Stimulated activated CD4-positive, alpha-beta T cell treated with anti-CD3 and anti-CD28 coated beads, Interleukin-15, amount 100 ng/mL, for 24 hours (primary cell): Measurements from ENCODE around the gene RFTN2.
"Not testable (repeated sequence)": the region's sequence is repeated elsewhere in the genome, so short reads cannot be mapped to it uniquely, and the experiment has no call there.

Experiments
- DNase-seq: peaks from one replicate; pipeline ENCODE4 v3.0.0-alpha.2; 2020

RFTN2 gene

DNA sequence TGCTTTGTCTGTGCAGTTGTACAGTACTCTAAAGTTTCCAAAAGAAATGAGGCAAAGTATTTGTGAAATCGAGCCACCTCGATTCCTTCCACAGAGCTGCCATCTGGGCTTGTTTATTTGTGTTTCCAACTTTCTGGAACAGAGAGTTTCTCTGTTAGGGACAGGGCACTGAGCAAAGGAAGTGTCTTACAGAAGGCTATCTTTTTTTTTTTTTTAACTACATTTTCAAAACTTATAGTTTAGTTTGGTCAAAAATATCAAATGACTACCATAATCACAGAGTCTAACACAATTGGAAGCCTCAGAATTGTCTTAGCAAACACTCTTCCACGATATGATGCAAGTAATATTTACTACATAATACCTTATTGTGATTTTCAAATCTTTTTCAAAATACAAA lies 796 bp downstream of the RFTN2 start:
- DNase-seq = no peak

DNA sequence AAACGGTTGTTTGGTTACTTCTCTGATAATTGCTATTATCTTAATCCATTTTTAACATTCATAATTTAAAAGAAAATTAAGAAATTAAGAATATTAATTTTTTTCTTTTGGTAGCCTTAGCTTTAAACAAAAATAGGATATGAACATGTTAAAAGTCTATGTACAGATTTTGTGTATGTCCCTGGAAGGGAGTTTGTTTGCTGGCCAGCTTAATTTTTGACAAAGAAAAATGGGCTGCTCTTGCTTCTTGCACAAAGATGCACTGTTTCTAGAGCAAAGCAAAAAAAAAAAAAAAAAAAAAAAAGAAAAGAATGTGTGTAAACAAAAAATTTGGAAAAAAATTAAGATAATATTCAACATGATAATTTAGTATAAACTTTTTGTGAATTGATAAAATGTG lies 1.3 kb downstream of the RFTN2 start:
- DNase-seq = no peak

DNA sequence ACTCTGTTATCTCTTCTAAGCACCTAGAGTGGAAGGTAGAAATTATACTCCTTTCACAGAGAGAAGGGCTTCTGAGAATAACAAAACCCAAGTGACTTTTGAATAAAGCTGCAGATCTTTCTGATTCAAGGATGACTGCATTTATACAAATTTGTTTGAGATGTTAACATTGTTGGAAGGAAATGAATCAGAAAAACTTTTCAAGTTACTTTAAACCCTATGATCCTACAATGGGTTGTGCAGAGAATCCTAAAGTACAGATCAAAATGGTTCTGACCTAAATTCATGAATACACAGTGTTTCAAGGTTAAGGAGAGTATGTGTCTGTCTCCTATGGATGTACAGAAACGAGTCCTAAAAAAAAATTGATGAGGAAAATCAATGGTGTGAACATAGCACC lies 1.8 kb downstream of the RFTN2 start:
- no peak for DNase-seq

DNA sequence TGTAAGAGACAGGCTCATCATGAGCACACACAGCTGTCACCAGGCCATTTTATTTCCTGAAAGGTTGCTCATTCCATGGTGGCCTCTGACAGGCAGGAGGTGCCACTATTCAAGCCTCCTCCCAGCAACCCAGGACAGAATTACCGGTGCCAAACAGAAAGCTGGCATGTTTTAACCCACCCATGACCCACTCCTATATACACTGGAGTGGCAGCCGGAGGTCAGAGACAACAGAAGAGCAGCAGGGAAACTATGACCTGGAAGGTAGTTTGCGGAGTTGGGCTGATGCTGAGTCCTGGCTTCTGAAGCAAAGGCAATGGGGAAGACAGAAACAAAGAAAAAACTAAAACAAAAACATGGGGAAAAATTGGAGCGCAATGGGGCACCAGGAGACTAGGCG lies 2.3 kb downstream of the RFTN2 start:
- no peak for DNase-seq

DNA sequence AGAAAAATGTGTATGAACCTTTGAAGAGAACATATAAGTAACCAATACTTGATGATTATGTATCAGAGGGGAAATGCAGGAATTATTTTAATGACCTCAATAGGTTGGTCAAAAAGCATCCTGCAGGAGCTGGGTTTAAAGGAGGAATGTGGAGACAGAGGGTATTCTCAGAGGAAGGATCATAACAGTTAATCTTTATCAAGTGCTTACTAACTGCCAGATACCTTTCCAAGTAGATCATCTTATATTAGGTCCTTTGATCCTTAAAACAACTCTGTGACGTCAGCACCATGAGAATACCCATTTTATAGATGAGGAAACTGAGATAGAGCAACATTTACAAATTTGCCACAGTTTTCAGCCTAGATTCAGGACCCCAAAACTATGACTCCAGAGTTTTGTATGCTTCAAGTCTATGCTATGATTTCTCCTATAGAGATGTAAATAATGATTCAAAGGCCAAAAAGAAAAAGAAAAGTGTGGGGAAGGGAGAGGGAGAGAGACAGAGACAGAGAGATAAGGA lies 3.0 kb downstream of the RFTN2 start:
- DNase-seq = no peak

DNA sequence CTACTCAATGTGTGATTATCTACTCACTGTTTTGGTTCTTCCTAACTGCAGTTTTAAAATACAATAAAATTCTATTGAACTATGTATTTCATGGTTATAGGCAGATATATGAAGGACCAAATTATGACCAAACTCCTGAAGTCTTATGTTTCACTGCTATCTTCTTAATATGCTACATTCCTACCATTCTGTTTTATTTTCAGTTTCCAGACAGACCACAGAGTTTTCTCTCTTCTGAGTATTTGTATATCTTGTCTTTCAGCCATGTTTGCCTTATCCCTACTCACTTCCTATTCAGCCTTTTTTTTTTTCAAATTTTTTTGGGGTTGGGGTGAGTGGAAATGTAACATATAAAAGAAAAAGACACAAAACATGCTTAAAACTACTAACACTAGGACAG lies 6.3 kb downstream of the RFTN2 start:
- DNase-seq = no peak

DNA sequence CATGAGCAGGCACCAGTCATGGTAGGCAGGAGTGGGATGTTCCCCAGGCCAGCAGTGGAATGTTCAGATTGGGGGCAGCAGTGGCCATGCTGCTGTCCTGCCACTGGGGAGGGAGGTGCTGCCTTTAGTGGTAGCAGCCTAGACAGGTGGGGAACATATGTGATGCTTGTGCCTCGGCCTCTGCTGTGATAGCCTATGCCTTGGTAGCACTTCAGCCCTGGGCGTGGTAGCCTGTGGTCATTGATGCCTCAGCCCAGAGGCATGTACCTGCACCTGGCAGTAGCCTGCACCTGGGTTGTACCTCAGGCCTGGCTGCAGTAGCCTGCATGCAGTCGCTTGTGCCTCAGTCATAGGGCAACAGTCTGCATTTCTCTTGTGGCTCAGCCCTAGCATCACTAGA lies 7.1 kb downstream of the RFTN2 start:
- no peak for DNase-seq

DNA sequence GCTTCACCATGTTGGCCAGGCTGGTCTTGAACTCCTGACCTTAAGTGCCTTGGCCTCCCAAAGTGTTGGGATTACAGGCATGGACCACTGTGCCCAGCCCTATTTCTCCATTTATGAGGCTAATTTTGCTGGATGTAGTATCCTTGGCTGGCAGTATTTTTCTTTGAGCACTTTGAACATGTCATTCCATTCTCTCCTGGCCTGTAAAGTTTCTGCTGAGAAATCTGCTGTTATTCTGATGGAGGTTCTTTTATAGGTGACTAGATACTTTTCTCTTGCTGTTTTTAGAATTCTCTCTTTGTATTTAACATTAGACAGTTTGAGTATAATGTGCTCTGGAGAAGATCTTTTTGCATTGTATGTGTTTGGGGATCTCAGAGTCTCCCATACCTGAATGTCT lies 9.1 kb downstream of the RFTN2 start:
- DNase-seq = no peak

DNA sequence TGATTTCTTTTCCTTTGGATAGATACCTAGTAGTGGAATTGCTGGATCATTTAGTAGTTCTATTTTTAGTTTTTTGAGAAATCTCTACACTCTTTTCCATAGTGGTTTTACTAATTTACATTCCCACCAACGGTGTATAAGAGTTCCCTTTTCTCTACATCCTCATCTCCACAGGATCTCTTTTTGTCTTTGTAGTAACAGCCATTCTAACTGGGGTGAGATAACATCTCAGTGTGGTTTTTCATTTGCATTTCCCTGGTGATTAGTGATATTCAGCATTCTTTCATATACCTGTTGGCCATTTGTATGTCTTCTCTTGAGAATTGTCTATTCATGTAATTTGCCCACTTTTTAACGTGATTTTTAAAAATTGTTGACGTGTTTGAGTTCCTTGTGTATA lies 13.8 kb downstream of the RFTN2 start:
- DNase-seq = no peak

DNA sequence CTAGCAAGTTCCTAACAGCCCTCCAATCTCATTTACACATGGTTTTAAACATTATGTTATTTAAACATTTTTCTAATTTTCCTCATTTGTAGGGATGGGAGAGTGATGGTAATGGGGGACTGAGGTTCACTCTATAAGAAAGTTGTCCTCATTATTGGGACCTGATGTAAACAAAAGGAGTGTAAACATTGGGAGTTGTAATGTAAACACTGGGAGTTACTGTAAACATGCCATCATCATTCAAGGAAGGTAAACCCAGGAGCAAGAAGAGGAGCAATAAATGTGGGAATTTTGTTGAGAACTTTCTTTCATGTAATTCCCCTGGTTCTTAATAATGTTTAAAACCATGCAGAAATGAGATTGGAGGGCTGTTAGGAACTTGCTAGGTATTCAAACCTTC lies 17.8 kb downstream of the RFTN2 start:
- no peak for DNase-seq

DNA sequence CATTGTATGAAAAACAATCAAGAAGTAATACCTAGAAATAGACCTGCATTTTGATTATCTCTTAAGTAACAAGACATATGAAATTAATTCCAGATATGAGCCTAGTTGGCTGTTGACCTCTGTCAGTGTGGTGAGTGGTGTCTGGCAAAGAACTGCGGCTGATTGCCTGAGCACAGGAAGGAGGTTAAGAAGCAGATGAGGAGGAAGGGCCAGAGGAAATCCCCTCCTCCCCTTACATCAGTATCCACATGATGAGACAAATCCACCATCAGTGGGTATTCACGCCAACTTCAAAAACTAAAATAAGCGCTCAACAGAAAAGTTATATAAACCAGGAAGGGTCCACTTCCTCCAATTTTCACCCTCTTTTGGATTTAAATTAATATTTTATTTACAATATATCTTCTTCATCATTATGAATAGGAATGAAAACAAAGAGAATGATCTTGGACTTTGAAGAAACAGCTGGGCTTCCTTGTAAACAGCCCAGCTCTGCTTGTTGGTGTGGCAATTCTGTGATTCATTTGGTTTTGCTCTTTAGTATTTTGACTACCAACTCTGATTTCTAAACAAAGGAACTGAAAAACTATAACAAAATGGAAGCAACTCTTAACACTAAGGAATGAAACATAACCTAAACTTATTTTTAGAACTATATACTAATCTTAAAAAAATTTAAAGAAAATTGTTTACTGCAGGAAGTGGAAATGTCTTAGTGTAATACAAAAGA lies 27.3 kb downstream of the RFTN2 start:
- DNase-seq = no peak

DNA sequence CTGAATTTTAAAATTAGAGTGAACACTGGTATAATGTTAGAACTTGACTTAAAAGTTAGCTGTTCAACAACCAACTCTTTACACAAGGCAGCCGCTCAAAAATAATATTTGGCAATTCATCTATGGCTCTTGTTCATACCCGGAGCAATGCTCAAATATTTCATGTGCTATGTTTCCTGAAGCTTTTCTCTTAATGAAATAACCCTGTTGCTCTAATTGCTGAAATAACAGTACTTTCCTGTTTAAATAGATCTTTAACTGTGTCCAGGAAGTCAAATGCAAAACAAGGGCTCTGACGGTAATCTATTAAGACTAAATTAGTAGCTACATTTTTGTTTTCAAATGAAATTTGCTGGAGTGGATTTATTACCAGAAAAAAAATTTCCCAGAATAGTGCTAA lies 33.7 kb downstream of the RFTN2 start:
- DNase-seq = no peak

DNA sequence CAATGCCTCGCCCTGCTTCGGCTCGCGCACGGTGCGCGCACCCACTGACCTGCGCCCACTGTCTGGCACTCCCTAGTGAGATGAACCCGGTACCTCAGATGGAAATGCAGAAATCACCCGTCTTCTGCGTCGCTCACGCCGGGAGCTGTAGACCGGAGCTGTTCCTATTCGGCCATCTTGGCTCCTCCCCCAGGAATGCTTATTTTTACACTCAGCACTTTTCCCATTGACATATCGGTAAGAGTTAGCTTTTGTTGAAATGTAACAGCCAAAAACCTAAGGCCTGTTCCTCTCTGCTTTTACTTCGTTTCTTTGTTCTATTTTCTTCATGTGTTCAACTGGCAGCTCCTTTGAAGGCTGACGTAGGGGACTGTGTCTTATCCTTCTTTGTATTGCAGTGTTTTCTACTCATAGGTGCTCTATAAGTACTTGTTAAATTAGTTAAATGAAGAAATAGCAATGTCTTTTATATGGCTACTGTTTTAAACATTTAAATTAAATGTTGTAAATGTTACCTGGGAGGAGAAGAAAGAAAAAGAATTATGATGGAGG lies 34.7 kb downstream of the RFTN2 start:
- not testable (repeated sequence) for DNase-seq

DNA sequence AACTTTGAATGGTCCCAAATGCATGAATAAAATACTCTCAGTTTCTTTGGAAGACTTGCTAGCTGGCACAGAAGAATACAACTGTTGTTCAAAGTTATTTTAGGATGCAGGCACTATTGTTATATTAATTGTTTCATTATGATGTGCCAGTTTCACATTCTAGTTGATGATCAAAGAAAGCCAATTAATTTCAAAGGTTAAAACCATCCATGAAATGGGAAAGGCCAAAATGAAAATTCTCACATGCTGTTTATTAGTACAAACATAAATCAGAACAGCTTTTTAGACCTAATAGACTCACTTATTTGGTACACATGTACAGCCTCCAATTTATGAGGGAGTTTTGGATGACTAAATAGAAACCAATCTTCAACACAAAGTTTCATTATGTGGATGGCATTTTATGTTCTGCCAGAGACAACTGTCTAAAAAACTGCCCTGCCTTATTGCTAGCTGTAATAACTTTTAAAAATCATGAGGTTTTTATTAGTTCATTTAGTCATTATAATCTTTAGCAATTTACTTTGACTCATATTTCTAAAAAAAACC lies 42.2 kb downstream of the RFTN2 start:
- no peak for DNase-seq

DNA sequence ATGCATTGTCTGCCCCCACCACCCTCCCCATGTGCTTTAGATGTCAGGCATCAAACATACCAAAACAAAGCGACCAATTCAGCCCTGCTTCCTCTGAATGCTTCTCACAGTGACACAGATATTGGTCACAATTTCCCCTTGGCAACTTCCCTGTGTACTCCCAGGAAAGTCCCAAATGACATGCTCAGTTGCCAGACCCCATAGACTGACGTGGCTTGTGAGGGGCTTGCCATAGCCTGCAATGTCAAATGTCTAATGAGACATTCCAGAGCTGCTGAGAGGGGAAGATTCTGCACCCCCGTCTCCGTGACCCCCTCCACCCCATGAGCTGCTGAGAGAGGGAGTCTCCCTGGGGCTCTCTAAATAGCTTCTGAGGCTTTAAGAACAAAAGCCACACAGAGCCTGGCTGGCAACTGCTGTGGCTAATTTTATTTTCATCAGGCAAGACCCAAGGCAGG lies 47.3 kb downstream of the RFTN2 start:
- DNase-seq = no peak

DNA sequence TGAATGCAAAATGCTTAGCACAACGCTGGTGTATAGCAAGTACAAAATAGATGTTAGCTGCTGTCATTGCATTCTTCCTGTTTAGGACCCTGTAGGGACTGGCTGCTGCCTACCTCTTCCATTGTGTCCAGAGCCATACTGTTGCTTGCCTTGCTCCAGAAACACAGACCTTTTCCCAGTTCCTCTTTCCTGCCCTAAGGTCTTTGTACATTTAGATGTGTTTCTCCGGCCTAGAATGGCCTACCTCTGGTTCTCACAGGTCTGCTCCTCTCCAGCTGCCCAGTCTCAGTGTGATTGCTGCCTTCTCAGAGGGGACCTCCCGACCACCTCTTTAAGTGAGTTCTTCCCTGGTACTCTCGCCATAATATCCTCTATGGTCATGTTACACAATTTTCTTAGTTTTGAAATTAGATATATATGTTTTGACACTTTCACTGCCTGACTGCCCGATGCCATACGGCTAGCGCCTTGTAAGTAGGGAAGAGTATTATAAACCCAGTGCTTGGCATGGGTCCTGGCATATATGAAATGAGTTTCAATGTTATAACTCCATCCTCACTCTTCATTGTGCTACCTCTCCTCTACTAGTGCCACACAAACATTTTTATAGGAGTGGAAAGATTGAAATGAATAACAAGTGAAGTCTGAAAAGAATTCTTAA lies 48.3 kb downstream of the RFTN2 start:
- DNase-seq = no peak

DNA sequence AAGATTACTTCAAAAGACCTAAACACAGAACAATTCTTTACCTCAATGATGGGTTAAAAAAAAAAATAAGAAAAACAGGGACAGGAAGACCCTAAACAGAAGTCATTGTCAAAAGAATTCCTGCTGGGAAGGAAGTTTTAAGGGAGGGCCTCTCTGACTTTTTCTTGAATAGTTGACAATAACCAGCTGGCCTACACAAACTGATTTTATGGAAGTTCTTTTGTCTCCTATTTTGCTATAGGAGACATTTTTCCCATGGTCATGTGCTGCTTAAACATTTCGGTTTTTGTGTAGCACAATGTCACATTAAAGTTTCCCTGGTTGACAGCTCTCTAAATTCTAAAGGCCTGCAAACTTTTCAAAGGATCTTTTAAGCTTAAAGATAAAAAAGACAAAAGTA lies 55.3 kb downstream of the RFTN2 start:
- DNase-seq = no peak

DNA sequence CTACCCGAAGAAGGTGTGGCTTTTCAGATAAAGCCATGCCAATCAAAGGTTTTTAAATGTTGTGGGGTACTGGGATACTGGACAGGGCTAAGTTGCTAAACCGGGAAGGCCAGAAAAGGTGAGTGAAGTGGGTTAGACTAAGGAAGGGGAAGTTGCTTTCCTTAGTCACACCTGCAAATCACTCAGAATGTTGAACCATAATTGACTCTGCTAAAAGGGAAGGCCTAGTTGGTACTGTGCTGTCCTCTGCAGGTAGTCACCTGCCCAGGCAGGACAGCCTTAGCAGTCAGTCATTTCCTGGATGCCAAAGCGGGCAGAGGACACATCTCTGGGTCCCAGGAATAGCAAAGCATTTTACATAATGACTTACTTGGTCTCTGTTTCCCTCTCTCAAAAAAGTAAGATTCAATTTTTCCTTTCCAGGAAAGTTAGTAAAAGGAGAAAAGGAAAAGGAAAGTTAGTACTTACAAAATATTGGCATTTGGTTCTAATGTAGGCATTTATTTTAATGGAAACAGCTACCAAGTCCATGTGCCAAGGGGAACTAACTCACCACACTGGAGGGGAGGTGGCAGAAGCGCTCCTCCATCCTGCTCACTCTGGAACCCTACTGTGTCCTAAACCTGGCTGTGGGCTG lies 60.3 kb downstream of the RFTN2 start:
- no peak for DNase-seq

DNA sequence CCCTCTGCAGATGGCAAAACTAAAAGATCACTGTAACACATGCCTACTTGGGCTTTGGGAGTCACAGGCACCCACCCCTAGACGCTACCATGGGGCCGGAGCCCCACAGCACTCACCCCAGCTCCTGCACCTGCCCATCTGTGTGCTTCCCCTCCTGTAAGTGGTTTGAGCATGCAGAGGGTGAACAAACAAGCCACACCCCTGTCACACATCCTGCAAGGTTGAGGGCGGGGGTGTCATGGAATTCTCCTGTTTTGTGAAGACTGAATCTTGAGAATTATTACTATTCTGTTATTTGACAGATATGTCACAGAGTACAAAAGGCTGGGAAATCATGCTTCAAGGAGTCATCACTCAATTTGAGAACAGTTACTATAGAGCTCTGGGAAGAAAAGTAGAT lies 60.9 kb downstream of the RFTN2 start:
- DNase-seq = no peak

DNA sequence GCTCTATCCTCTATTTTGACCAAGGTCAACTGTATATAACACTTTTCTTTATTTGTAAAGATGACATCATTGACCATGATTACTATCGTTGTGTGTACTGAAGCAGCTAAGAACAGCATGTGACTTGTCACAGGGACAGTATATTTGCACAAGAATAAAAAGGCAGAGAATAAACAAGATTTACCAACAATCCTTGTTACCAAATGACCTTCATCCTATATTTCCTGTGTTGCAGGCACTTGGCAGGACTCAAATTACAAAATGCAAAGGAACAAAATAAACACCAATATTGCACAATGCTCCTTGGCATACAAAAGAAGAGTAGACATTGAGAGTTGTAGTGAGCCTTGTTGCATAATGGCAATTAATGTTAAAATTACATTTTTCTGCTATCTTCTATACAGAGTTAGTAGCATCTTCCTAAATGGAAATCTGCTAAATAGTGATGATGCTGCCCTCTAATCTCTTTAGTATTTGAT lies 61.8 kb downstream of the RFTN2 start:
- DNase-seq = no peak

DNA sequence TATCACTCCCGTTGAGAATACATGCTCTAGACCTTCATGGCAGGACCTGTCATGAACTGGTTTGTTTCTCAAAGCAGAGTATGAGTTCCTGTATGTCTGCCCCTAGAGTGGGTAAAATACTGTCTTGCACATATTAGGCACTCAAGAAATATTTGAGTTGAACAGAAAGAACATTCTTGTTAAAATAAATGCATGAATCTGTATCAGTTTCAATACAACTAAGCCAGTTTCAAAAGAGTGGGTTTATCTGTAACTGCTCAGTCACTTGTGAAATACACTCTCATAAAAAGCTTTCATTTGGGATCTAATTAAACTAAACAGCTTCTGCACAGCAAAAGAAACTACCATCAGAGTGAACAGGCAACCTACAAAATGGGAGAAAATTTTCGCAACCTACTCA lies 69.2 kb downstream of the RFTN2 start:
- no peak for DNase-seq

DNA sequence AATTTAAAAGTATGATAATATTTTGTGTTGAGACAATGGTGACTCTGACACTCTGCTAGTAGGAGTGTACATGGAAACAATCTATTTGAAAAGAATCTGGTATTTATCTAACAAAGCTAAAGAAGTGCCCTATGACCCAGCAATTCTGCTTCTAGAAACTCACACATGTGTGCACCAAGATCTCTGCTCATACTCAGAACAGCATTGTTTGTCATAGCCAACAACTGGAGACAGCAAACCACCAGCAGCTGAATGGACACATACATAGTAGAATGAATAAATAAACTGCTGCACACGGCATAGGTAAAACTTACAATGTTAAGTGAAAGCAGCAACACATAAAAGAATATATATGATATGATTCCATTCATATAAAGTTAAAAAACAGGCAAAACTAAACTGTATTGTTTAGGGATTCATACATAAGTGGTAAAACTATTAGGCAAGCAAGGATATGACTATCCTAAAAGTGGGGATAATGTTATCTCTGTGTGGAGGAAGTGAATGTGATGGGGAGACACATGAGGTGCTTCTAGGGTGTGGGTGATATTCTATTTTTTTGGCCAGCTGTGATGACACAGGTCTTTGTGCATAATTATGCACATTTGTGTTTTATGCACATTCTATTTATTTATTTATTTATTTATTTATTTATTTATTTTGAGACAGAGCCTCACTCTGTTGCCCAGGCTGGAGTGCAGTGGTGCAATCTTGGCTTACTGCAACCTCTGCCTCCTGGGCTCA lies 71.1 kb downstream of the RFTN2 start:
- no peak for DNase-seq

DNA sequence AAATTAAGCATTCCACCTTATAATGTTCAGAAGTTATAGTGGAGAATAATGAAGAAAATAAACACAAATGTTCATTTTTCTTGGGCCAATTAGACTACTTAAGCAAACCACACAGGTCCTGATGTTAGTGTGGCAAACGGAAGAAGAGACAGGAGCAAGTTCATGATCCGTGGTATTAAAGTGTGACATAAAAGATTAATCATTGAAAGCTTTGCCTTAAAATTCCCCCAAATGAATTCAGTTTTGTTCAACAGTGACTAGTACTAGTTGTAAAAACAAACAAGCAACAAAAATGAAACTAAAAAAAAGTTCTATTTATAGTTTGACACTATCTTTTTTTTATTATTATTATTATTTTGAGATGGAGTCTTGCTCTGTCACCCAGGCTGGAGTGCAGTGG lies 73.7 kb downstream of the RFTN2 start:
- no peak for DNase-seq
